Caki2 (cell line): ENCODE data around the gene KMT2C. TPM values are rescaled to one million over a fixed set of nuclear protein-coding genes. Genes with fewer than 3 reads are reported as not detected.
"Not testable (repeated sequence)": the region's sequence is repeated elsewhere in the genome, so short reads cannot be mapped to it uniquely, and the experiment has no call there.

ENCODE experiments used
- DNase-seq: peaks from one replicate; pipeline ENCODE4 v3.0.0-alpha.2; 2015; ENCODE audit warnings: low read depth
- in situ Hi-C: cut with HindIII; loops from 2 replicates; pipeline ENCODE4 v1.10.0; 2016; ENCODE audit warnings: low sequenced_read_pairs, low pct_unique_long_range_greater_than_20kb, mixed read lengths
- total RNA-seq: library from RNA; depleted of rRNA; stranded (reverse); fragments of >200 nt; shearing (Covaris generic); gene quantifications from 2 replicates; pipeline ENCODE4 v1.2.3, GENCODE V29; 2014; ENCODE audit warnings: low replicate concordance

KMT2C gene
- total RNA-seq, 1 experiment from 2014 or later: 11.1 TPM

- in situ Hi-C loops, DNase-seq: not testable (repeated sequence)
These were observed 57.3 kb downstream of the KMT2C start for GRCh38 chr7:152378497-152378896.

- in situ Hi-C loops, DNase-seq: not testable (repeated sequence)
These were observed 58.9 kb downstream of the KMT2C start for GRCh38 chr7:152376716-152377484.

- no peak for DNase-seq
- in situ Hi-C loops: no loop called here
These were observed 65.5 kb downstream of the KMT2C start for GRCh38 chr7:152370297-152370696.

DNA sequence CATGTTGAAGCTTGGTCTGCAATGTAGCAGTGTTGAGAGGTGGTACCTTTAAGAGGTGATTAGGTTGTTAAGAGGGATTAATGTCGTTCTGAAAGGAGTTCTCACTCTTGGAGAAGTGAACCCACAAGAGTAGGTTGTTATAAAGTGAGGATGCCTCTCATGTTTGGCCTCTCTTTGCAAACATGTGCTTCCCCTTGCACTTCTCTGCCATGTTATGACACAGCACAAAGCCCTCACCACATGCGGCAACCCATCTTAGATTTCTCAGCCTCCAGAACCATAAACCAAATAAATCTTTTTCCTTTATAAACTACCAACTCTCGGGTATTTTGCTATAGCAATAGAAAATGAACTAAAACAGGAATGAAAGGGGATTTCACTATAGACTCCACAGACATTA, 66.3 kb downstream of the KMT2C start:
- in situ Hi-C loops: no loop called here

DNA sequence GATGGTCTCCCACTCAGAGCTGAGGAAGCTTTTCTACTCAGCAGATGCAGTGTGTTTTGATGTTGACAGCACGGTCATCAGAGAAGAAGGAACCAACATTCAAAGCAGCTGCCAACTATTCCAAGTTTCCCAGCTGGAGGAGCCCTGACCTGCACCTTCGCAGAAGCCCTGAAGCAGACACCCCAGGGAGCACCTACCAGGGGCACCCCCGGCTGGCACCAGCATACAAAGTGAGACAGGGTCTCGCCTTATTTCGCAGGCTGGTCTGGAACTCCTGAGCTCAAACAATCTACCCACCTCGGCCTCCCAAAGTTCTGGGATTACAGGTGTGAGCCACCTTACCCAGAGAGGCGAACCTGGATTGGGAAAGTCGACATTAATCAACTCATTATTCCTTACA, 68.6 kb downstream of the KMT2C start:
- in situ Hi-C loops: no loop called here
- DNase-seq: no peak

More for the DNA sequence above, 66.3 kb downstream of the KMT2C start:
- no peak for DNase-seq

- DNase-seq: no peak
- in situ Hi-C loops: no loop called here
These were observed 69.1 kb downstream of the KMT2C start for GRCh38 chr7:152366662-152367061.

DNA sequence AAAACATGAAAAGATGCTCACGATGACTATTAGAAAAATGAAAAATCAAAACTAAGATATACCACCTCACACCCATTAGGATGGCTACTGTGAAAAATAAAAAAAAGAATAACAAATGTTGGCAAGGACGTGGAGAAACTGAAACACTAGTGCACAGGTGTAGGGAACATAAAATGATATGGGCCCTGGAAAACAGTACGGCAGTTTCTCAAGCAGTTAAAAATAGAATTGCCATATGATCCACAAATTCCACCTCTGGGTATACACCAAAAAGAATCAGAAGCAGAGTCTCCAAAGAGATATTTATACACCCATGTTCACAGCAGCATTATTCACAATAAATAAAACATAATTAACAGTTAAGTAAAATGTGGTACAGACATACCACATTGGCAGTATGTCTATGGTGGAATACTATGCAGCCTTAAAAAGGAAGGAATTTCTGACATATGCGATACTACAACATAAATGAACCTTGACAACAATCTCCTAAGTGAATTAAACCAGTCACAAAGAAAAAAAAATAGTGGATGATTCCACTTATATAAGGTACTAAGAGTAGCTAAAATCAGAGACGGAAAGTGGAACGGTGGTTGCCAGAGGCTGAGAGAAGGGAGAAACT, 69.7 kb downstream of the KMT2C start:
- DNase-seq: no peak
- in situ Hi-C loops: no loop called here

GRCh38 chr7:152363798-152364197, 72.0 kb downstream of the KMT2C start:
- in situ Hi-C loops: no loop called here
- DNase-seq: no peak

DNA sequence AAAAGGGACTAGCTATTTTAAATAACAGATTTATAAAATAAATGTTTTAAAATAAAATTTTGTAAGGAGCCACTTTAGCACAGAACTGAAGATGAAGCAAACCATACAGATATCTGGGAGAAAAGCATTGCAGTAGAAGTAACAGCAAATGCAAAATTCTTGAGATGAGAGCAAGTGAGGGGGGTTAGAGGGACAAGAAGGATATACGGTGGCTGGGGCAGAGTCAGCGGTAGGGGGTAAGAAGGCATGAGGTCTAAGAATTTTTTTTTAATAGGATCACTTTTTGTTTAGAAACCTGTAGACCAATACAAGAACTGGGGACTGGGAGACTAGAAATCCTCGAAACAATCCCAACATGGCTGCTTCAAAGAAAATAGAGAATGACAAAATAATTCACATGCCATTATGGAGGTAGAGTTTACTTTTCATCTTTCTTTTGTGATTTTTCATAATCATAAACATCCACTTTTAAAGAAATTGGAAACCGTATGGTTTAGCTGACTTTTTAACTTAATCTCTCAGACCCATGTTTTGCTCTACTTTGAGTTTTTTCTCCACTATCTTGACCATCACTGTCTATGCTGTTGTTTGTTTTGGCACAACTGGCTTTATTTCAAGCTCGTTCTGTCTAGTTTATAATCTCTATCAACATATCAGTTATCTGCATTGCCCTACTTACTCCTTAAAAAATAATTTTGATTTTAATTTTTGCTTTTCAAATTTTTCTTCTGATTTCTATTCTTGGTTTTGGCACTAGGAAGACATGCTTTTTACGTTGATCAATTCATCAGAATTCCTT, 73.5 kb downstream of the KMT2C start:
- in situ Hi-C loops: no loop called here
- DNase-seq: no peak

- in situ Hi-C loops: no loop called here
- no peak for DNase-seq
These were observed 80.2 kb downstream of the KMT2C start for GRCh38 chr7:152355474-152356057.

- DNase-seq: no peak
- in situ Hi-C loops: no loop called here
These were observed 81.7 kb downstream of the KMT2C start for GRCh38 chr7:152354061-152354460.

- DNase-seq, in situ Hi-C loops: not testable (repeated sequence)
These were observed 82.5 kb downstream of the KMT2C start for GRCh38 chr7:152353281-152353680.

DNA sequence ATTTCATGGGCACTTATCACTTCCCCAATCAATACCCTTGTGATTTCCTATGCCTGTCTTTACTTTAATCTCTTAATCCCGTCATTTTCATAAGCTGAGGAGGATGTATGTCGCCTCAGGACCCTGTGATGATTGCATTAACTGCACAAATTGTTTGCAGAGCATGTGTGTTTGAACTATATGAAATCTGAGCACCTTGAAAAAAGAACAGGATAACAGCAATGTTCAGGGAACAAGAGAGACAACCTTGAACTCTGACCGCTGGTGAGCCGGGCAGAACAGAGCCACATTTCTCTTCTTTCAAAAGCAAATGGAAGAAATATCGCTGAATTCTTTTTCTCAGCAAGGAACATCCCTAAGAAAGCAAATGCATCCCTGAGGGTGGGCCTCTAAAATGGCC, 84.1 kb downstream of the KMT2C start:
- DNase-seq, in situ Hi-C loops: not testable (repeated sequence)

- in situ Hi-C loops: no loop called here
- no peak for DNase-seq
These were observed 84.6 kb downstream of the KMT2C start for GRCh38 chr7:152351168-152351567.

DNA sequence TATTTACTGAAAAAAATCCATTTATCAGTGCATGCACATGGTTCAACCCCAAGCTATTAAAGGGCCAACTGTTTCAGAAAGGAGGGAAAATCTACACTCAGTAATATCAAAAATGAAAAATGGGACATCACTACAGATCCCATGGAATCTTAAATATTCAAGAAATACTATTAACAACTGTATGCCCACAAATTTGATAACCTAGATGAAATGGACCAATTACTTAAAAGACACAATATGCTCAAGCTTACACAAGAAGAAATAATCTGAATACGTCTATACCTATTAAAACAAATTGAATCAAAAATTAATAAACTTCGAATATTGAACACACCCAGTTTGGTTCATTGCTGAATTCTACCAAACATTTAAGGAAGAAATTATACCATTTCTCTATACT, 87.9 kb downstream of the KMT2C start:
- DNase-seq: no peak
- in situ Hi-C loops: no loop called here

DNA sequence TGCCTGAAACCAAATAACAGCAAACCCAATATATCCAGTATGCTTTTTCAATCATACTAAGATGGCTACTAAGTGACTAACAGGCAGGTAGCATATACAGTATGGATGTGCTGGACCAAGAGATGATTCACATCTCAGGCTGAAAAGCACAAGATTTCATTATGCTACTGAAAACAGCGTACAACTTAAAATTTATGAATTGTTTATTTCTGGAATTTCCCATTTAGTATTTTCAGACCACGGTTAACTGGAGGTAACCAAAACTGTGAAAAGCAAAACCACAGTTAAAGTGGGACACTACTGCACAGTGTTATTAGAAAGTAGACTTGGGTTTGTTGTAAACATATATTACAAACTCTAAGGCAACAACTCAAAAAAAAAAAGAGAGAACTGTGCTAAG, 91.5 kb downstream of the KMT2C start:
- in situ Hi-C loops: no loop called here

DNA sequence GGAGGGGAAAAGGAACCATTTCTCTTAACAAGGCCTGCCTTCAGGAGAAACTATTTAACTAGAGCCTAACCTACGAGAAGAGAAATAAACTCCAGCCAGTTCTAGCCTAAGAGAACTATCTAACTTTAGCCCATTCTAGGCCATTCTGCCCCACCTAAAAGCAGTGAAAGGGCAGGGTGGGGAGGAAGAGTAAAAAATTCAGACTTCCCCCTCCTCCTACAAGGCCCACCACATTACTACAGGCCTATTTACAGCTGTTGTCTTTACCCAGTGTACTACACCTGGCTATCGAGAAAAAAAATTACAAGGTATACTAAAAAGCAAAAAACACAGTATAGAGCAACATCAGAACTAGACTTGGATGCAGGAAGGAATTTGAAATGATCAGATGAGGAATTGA, 93.0 kb downstream of the KMT2C start:
- DNase-seq: no peak
- in situ Hi-C loops: no loop called here

More for the DNA sequence above, 91.5 kb downstream of the KMT2C start:
- DNase-seq: no peak

DNA sequence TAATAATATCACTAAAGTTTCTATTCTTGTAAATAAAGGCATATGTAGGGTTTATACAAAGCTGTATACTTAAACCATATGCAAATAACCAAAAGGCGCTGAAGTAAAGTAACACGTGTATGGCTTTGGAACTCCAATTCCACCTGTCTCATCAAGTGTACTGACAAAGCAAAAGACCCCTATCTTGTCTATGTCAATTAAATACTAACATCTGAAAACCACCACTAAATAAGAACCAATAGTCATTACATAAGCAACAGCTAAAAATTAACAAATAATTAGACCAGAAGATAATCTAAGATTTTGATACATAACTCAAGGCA, 93.9 kb downstream of the KMT2C start:
- in situ Hi-C loops: no loop called here
- DNase-seq: no peak
